ENCODE results near the gene AAGAB.

GRCh38 chr15:67171471-67171870 is 83.0 kb downstream of the AAGAB start:
- TF ChIP-seq POLR2A (IDR thresholded peaks at IDR 0.05) = no peak
- TF ChIP-seq, protein P1, sequence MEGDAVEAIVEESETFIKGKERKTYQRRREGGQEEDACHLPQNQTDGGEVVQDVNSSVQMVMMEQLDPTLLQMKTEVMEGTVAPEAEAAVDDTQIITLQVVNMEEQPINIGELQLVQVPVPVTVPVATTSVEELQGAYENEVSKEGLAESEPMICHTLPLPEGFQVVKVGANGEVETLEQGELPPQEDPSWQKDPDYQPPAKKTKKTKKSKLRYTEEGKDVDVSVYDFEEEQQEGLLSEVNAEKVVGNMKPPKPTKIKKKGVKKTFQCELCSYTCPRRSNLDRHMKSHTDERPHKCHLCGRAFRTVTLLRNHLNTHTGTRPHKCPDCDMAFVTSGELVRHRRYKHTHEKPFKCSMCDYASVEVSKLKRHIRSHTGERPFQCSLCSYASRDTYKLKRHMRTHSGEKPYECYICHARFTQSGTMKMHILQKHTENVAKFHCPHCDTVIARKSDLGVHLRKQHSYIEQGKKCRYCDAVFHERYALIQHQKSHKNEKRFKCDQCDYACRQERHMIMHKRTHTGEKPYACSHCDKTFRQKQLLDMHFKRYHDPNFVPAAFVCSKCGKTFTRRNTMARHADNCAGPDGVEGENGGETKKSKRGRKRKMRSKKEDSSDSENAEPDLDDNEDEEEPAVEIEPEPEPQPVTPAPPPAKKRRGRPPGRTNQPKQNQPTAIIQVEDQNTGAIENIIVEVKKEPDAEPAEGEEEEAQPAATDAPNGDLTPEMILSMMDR (IDR thresholded peaks at IDR 0.05) = no peak

All from prostate gland (tissue), 2 donors.